DOHH2 (cell line): ENCODE results near the gene NAV2.

Experiments used
- EZH2phosphoT487 ChIP-seq: fragments of 200-600 bp; sonication (generic); IDR thresholded peaks from 2 replicates; pipeline ENCODE4 v1.6.1; 2017; ENCODE audit warnings: borderline replicate concordance, mild to moderate bottlenecking, antibody characterized with exemption, low read length, moderate library complexity, mixed read lengths
- TF ChIP-seq, protein P1 (sequence below): fragments of 200-600 bp; sonication (generic); IDR thresholded peaks from one replicate; pipeline ENCODE4 v1.5.1; 2014; ENCODE audit warnings: antibody characterized with exemption, mild to moderate bottlenecking, low read depth, low read length; ENCODE audit not compliant: poor library complexity, severe bottlenecking

- TF ChIP-seq, protein P1, sequence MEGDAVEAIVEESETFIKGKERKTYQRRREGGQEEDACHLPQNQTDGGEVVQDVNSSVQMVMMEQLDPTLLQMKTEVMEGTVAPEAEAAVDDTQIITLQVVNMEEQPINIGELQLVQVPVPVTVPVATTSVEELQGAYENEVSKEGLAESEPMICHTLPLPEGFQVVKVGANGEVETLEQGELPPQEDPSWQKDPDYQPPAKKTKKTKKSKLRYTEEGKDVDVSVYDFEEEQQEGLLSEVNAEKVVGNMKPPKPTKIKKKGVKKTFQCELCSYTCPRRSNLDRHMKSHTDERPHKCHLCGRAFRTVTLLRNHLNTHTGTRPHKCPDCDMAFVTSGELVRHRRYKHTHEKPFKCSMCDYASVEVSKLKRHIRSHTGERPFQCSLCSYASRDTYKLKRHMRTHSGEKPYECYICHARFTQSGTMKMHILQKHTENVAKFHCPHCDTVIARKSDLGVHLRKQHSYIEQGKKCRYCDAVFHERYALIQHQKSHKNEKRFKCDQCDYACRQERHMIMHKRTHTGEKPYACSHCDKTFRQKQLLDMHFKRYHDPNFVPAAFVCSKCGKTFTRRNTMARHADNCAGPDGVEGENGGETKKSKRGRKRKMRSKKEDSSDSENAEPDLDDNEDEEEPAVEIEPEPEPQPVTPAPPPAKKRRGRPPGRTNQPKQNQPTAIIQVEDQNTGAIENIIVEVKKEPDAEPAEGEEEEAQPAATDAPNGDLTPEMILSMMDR, result no peak
- no peak for TF ChIP-seq EZH2phosphoT487
Measured at GRCh38 chr11:20103281-20103680, 390.6 kb downstream of the NAV2 start.
